SK-N-SH treated with all-trans-retinoic acid at 6 μM for 48 hours (cell line): ENCODE data around the gene ATP6V0E2.

Source experiments
- ARNTL ChIP-seq: fragments of 450-650 bp; formaldehyde crosslinking; IDR thresholded peaks from 2 replicates; pipeline ENCODE4 v1.5.0; 2020; ENCODE audit warnings: low read depth, mild to moderate bottlenecking, moderate library complexity, borderline replicate concordance
- BACH2 ChIP-seq: fragments of 250-450 bp; sonication (Bioruptor Pico); IDR thresholded peaks from 2 replicates; pipeline ENCODE4 v1.9.0; 2021; ENCODE audit warnings: mild to moderate bottlenecking, borderline replicate concordance
- GLIS3 ChIP-seq: fragments of 250-450 bp; sonication (Bioruptor Pico); IDR thresholded peaks from 2 replicates; pipeline ENCODE4 v1.5.0; 2020; ENCODE audit warnings: mild to moderate bottlenecking, moderate library complexity
- RARB ChIP-seq: fragments of 250-450 bp; sonication (Bioruptor Pico); IDR thresholded peaks from 2 replicates; pipeline ENCODE4 v1.8.0; 2021; ENCODE audit warnings: mild to moderate bottlenecking, moderate library complexity
- TCF4 ChIP-seq: fragments of 250-450 bp; sonication (Bioruptor Pico); IDR thresholded peaks from 2 replicates; pipeline ENCODE4 v1.8.0; 2021; ENCODE audit warnings: mild to moderate bottlenecking, moderate library complexity, borderline replicate concordance
- ZFP30 ChIP-seq: fragments of 450-650 bp; formaldehyde crosslinking; IDR thresholded peaks from 2 replicates; pipeline ENCODE4 v1.5.0; 2022; ENCODE audit warnings: mild to moderate bottlenecking, moderate library complexity
- ZNF565 ChIP-seq: fragments of 450-650 bp; formaldehyde crosslinking; conservative IDR thresholded peaks from 2 replicates; pipeline ENCODE4 v1.5.0; 2020; ENCODE audit warnings: low read depth, mild to moderate bottlenecking, moderate library complexity
- TF ChIP-seq, protein P1 (sequence below): fragments of 250-450 bp; sonication (Bioruptor Pico); IDR thresholded peaks from 2 replicates; pipeline ENCODE4 v1.5.1; 2020; ENCODE audit warnings: low read depth, mild to moderate bottlenecking, moderate library complexity
- TF ChIP-seq, protein P2 (sequence below): fragments of 250-450 bp; sonication (Bioruptor Pico); IDR thresholded peaks from 2 replicates; pipeline ENCODE4 v1.8.0; 2020; ENCODE audit warnings: mild to moderate bottlenecking, moderate library complexity, borderline replicate concordance
- TF ChIP-seq, protein P3 (sequence below): fragments of 250-450 bp; sonication (Bioruptor Pico); IDR thresholded peaks from 2 replicates; pipeline ENCODE4 v1.5.0; 2020; ENCODE audit warnings: mild to moderate bottlenecking, moderate library complexity
- TF ChIP-seq, protein P4 (sequence below): fragments of 250-450 bp; sonication (Bioruptor Pico); IDR thresholded peaks from 2 replicates; pipeline ENCODE4 v1.8.0; 2021; ENCODE audit warnings: low read depth, mild to moderate bottlenecking, moderate library complexity, borderline replicate concordance

DNA sequence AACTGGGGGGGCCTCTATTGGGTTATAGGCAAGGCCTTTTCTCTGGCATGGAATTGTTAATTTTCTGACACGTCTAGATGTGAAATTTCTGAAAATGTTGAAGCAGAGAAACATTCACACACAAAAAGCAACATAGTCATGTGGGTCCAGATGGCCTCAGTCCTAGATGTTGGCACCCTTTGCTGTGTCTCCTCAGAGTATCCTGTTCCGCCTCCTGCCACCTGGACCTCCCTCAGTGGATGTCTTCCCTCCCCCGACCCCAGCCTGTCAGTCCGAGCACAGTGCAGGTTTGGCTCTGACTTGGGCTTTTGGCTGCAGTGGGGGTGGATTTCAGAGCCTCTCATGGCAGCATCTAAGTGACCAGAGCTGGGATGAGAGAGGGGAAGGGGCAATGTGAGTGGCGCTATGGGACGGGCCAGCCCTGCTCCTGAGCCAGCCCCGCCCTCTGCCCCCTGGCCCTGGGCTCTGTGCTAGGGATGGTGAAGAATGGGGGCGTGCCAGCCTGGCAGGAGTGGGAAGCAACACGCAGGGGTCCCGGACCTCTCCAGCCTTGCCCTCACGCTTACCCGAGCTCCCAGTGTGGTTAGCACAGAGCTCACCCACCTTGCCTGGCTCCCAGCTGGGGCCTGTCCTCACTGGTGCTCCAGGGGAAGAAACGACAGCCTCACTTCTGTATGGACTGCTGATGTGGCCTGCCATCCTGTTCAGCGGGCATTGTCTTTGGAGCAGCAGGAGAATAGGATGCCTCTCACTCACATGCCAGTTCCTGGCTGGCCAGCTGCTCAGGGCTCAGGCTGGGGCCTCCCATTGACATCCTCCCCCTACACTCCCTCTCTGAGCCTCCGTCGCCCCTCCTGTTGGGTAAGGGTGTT, 6.2 kb downstream of the ATP6V0E2 start:
- TF ChIP-seq ARNTL (CRISPR knock-in tag) (no peak), GLIS3 (CRISPR knock-in tag) (no peak), RARB (no peak), TCF4 (CRISPR knock-in tag) (no peak), ZFP30 (CRISPR knock-in tag) (no peak), ZNF565 (CRISPR knock-in tag) (no peak), BACH2 (no peak)
- TF ChIP-seq, protein P1, sequence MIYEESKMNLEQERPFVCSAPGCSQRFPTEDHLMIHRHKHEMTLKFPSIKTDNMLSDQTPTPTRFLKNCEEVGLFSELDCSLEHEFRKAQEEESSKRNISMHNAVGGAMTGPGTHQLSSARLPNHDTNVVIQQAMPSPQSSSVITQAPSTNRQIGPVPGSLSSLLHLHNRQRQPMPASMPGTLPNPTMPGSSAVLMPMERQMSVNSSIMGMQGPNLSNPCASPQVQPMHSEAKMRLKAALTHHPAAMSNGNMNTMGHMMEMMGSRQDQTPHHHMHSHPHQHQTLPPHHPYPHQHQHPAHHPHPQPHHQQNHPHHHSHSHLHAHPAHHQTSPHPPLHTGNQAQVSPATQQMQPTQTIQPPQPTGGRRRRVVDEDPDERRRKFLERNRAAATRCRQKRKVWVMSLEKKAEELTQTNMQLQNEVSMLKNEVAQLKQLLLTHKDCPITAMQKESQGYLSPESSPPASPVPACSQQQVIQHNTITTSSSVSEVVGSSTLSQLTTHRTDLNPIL (CRISPR knock-in tag) = no peak
- TF ChIP-seq, protein P2, sequence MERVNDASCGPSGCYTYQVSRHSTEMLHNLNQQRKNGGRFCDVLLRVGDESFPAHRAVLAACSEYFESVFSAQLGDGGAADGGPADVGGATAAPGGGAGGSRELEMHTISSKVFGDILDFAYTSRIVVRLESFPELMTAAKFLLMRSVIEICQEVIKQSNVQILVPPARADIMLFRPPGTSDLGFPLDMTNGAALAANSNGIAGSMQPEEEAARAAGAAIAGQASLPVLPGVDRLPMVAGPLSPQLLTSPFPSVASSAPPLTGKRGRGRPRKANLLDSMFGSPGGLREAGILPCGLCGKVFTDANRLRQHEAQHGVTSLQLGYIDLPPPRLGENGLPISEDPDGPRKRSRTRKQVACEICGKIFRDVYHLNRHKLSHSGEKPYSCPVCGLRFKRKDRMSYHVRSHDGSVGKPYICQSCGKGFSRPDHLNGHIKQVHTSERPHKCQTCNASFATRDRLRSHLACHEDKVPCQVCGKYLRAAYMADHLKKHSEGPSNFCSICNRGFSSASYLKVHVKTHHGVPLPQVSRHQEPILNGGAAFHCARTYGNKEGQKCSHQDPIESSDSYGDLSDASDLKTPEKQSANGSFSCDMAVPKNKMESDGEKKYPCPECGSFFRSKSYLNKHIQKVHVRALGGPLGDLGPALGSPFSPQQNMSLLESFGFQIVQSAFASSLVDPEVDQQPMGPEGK (CRISPR knock-in tag) = no peak
- TF ChIP-seq, protein P3, sequence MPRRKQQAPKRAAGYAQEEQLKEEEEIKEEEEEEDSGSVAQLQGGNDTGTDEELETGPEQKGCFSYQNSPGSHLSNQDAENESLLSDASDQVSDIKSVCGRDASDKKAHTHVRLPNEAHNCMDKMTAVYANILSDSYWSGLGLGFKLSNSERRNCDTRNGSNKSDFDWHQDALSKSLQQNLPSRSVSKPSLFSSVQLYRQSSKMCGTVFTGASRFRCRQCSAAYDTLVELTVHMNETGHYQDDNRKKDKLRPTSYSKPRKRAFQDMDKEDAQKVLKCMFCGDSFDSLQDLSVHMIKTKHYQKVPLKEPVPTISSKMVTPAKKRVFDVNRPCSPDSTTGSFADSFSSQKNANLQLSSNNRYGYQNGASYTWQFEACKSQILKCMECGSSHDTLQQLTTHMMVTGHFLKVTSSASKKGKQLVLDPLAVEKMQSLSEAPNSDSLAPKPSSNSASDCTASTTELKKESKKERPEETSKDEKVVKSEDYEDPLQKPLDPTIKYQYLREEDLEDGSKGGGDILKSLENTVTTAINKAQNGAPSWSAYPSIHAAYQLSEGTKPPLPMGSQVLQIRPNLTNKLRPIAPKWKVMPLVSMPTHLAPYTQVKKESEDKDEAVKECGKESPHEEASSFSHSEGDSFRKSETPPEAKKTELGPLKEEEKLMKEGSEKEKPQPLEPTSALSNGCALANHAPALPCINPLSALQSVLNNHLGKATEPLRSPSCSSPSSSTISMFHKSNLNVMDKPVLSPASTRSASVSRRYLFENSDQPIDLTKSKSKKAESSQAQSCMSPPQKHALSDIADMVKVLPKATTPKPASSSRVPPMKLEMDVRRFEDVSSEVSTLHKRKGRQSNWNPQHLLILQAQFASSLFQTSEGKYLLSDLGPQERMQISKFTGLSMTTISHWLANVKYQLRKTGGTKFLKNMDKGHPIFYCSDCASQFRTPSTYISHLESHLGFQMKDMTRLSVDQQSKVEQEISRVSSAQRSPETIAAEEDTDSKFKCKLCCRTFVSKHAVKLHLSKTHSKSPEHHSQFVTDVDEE (CRISPR knock-in tag) = no peak
- TF ChIP-seq, protein P4, sequence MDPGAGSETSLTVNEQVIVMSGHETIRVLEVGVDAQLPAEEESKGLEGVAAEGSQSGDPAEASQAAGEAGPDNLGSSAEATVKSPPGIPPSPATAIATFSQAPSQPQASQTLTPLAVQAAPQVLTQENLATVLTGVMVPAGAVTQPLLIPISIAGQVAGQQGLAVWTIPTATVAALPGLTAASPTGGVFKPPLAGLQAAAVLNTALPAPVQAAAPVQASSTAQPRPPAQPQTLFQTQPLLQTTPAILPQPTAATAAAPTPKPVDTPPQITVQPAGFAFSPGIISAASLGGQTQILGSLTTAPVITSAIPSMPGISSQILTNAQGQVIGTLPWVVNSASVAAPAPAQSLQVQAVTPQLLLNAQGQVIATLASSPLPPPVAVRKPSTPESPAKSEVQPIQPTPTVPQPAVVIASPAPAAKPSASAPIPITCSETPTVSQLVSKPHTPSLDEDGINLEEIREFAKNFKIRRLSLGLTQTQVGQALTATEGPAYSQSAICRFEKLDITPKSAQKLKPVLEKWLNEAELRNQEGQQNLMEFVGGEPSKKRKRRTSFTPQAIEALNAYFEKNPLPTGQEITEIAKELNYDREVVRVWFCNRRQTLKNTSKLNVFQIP = no peak
